UCSD-AML1 (cell line): ENCODE data around the gene CTNNA3.

Experiments used
- DNase-seq: peaks from one replicate; lab custom pipeline; 2025; ENCODE audit not compliant: unreplicated experiment; lab: John Stamatoyannopoulos, UW

CTNNA3 gene

GRCh38 chr10:67666416-67667034, 29.5 kb downstream of the CTNNA3 start:
- DNase-seq = no peak

GRCh38 chr10:67665491-67665890, 30.5 kb downstream of the CTNNA3 start:
- DNase-seq = no peak

- no peak for DNase-seq
These were observed 31.1 kb downstream of the CTNNA3 start for GRCh38 chr10:67664942-67665341.

DNA sequence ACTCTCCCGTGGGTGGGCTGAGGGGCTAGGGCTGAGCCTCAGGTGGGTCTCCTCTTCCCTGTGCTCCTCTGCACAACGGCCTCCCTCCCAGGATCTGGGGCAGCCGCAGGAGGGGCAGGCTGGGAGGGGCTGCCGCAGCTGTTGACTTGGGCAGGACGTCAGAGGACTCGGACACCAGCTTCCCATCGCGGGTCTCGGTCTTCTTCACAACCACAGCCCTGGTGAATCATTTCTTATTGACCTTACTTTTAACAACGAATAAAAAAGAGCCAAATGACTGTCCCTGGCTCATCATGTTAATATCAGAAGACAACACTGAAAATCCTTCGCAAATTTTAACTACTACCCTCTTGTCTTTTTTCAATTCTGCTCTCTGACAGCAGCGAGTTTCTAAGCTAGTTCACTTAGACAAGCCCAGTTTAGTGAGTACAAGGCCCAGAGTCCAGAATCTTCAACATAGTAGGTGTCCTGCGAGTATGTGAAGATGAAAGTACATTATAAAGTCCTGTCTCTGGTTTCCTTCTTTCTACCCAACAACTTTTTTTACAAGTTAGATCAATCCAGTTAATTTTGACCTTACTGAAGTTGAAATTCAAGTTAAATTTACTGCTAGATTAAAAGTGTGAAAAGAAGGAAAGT, 32.4 kb downstream of the CTNNA3 start:
- peak; percentile 4 for DNase-seq

DNA sequence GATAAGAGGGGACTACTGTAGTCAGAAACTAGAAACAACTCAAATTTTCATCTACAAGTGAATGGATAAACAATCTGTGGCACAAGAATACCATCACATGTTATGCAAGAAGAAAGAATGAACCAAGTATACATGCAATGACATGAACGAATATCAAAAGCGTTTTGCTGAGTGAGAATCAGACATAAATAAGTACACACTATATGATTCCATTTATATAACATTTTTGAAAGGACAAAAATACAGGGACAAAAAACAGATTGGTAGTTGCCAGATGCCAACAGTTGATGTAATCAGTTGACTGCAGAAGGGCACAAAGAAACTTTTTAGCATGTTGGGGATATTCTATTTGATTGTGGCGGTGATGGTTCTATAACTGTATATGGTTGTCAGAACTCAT, 33.6 kb downstream of the CTNNA3 start:
- DNase-seq = no peak

DNA sequence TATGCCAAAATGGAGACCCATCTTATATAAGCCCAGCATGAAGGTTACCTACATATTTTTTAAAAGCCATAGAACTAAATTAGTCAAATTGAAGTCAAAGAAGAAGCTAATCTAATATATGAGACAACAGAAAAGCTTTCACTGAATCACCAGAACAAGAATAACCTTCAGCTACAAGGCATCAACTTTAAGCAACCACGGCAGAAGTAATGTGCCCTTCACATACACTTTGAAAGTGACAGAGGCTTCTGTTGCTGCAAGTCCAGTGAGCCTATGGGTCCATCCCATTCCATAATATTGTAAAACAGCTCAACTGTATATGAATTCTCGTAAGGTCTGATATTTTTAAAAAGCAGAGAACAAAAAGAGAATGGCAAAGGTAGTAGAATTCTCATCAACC, 36.5 kb downstream of the CTNNA3 start:
- no peak for DNase-seq

DNA sequence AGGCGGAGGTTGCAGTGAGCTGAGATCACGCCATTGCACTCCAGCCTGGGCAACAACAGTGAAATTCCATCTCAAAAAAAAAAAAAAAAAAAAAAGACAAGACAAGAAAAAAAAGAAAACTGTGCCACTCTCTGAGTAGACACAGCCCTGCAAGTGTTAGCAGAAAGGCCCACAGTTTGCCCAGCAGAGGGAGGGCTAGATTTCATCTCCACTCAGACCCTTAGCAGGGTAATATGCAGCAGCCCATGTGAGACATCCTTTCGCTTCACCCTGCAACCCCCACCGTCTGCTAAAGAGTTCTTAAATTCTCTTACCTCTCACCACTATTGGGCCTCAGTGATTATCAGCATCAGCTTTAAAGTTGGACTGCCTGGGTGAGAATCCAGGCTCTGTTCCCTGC, 38.2 kb downstream of the CTNNA3 start:
- DNase-seq = no peak

DNA sequence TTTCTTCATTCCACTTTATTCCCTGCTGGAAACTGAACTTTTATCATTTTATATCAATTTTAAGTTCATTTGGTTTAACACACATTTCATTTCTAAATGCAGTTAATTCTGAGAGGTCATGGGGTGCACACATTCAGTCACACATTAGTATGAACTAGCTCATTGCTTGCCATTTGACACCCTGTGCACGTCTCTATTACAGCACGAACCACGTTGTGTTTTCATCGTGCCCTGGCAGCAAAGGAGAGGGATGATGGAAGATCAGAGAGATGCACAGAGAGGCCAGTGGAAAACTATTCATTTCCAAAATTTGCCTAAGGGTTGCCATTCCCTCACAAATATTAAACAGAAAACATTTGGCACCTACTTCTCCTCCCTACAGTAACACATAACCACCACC, 45.4 kb downstream of the CTNNA3 start:
- DNase-seq = no peak

- no peak for DNase-seq
These were observed 47.3 kb downstream of the CTNNA3 start for GRCh38 chr10:67648613-67649229.

- DNase-seq = no peak
These were observed 65.1 kb downstream of the CTNNA3 start for GRCh38 chr10:67630904-67631303.

DNA sequence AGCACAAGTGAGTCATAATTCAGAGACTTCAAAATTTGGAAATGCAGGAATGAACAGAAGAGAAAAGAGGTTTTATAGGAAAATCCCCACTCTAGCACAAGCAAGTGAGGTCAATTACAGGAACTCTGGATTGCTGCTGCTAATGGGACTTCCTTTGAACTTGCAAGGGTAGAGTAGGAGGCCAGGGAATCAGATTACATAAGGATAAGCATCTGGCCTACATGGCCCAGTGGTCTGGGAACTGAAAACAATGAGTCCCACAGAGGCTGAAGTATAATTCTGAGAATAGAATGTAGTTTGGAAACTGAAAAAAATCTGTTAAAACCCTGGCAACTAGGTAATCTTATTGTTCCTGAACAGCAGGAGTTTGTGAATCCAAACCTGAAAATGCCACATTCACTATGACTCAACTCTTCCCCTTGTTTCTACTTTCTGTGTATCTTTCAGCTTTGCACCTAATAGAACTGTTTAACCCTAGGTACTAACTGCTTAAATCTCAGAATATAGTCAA, 66.5 kb downstream of the CTNNA3 start:
- no peak for DNase-seq

DNA sequence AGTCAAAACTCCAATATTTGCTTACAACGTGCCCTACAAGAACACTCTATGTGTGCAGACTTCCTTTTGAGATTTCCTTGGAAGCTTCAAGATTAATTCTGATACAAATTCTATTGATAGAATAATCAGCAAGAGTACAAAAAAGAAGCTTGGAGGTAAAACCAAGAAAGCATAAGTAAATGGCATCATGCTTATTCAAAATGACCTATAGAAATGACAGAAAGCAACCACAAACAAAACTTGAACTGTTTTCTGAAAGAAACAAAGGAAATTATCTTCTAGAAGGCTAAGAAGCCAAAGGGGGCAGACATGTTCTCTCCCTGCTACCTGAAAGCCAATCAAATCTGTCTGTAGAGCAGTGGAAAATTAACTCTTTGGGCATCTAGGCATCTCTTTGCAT, 73.0 kb downstream of the CTNNA3 start:
- DNase-seq = no peak

- DNase-seq = no peak
These were observed 73.5 kb downstream of the CTNNA3 start for GRCh38 chr10:67622511-67622910.

- no peak for DNase-seq
These were observed 74.2 kb downstream of the CTNNA3 start for GRCh38 chr10:67621834-67622233.

GRCh38 chr10:67618116-67618515, 77.9 kb downstream of the CTNNA3 start:
- no peak for DNase-seq

DNA sequence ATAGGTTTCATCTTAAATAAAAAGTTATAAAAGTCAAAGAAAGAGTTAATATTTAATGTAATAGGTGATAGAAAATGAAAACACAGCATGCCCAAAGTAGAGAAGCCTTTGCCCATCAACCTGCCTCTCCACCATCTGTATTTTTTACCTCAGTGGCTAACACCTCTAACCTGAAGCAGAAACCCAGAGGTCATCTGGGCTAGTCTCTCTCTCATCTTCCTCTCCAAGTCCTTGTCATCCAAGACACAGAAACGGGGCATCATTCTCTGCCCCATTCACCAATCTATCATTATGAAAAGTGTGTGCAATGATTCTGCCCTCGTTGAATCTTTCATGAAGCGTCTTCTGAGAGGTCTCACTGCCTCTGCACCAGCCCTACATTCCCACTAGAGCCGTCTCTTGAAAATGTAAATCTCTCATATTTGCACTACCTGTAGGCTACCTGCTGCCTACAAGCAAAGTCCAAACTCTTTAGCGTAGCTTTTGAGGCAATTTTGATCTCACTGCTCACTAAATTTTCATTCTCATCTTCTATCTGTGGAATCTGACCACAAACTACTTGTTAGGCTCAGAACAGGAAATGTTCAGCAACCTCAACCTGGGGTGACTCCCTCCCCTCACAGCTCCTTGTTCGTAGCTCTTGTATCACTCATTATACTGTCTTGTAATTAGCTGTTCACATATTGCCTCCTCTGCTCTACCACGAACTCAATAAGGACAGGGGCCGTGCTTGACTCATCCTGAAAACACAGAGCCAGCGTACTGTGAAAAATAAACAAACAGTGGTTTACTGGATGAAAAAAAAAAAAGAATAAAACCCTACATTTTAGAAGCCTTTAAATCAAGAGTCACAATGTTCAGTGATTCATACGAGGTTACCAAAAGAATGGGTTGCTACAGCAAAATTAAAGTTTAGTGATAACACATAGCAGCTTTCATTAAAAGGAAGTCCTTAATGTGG, 83.1 kb downstream of the CTNNA3 start:
- no peak for DNase-seq

GRCh38 chr10:67612176-67612575, 83.8 kb downstream of the CTNNA3 start:
- DNase-seq = no peak

DNA sequence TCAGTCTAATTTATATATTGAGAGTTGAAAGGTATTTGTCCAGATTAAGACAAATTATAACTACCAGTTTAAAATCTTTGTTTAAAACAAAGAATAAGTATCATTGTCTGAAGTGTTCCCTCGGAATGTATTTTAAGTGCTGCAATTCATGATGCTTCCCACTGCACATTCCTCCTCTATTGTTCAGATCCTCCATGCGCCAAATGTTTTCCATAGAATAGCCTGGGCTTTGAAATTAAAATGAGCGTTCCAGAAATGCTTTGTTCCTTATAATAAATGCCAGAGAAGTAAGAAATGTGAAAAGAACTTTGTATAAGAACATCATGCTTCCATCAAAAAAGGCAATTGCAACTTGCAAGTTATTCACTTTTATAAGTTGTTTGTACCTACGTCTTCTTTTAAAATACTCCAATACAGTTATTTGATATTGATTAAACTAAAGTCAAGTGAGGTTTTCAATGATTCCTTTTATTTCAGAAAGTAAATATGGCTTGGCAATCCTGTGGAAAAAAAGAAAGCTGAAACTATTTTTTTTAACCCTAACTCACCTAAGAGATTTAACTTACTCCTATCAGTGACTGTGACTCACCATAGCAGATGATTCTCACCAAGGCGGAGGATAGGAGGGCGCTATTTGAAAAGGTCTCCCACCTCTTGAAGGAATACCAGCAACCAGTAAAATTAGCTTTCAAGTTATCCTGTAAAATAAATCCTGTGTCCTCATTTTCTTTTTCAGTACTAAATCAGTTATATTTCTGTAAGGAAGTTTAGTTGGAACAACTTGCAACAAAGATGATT, 85.8 kb downstream of the CTNNA3 start:
- no peak for DNase-seq

DNA sequence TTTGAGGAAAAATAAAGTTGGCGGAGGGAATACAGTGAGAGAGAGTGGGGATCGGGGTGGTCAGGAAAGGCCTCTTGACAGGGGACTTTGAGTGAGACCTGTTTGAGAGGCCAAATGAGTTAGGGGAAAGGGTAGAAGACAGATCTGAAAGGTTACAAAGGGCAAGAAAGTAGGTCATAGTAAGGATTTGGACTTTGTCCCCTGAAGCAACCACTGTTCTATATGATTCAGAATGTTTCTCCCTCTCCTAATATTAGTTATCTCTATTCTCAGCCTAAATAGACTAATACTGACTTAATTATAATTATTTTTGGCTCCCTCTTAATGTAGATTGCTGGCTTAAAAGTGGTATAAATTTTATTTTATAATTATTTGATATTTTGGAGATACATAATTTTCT, 88.0 kb downstream of the CTNNA3 start:
- DNase-seq = no peak

DNA sequence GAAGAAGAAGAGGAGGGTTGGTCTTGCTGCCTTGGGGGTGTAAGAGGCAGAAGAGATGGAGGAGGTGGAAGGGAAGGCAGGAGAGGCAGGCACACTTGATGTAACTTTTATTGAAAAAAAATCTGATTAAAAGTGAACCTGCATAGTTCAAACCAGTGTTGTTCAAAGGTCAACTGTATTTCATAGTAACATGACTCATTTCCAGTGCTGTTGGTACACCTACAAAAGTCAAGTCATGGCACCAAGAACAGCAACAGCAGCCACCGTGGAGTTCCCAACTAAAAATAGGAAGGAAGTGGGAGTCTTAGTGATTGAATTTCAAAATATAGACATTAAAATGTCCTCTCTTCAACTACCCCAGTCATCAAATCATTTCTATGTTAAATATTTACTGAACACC, 88.5 kb downstream of the CTNNA3 start:
- no peak for DNase-seq

DNA sequence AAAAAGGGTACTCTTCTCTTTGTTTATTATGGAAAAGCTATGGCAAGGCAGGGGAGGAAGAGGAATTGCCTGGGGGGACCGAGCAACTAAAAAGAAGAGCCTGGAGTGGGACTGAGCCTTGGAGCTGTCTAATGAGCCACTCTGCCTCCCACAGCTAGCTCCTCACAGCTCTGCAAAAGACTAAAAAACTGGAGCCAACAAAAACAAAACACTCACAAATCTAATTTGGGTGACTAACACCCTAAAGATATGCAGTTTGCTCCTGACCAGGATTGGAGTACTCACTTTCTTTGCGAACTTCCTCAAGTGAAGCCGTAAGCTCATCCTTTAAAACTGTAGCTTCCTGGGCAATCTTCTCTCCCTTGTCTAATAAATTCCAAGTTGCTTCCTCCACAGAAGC, 89.4 kb downstream of the CTNNA3 start:
- DNase-seq = no peak
